Renal cortical epithelial cell (primary cell): ENCODE measurements around the gene HPS3. TPM values are rescaled to one million over a fixed set of nuclear protein-coding genes. Genes with fewer than 3 reads are reported as not detected.
"Not testable (repeated sequence)": the region's sequence is repeated elsewhere in the genome, so short reads cannot be mapped to it uniquely, and the experiment has no call there.

Source experiments
- DNase-seq: peaks from one replicate; pipeline ENCODE4 v3.0.0-alpha.2; 2011; ENCODE audit warnings: low read depth
- total RNA-seq: library from RNA; depleted of rRNA; stranded (reverse); fragments of >200 nt; gene quantifications from 2 replicates; pipeline ENCODE4 v1.2.3, GENCODE V29; 2014

The HPS3 gene
- total RNA-seq, 1 donor from 2014 or later: 37.8 TPM

DNA sequence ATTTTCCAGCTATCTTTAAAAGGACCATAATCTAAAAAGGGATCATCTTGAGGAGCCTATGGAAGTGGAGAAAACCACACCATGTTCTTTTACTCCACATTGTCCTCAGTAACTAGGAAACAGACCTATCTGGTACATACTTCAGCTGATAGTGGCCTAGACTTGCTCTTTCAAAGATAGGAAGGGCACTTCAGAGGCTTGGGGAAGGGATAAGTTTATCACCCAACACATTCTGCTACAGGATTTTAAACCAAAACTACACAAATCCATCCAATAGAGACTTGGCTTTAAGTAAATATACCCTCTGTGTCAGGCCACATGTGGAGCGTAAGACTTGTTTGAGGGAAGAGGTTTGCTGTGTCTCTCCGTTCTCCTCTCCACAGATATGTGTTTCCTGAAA, 56.8 kb downstream of the HPS3 start:
- DNase-seq: no peak

- DNase-seq: no peak
Observed at GRCh38 chr3:149186721-149187120, 57.3 kb downstream of the HPS3 start.

DNA sequence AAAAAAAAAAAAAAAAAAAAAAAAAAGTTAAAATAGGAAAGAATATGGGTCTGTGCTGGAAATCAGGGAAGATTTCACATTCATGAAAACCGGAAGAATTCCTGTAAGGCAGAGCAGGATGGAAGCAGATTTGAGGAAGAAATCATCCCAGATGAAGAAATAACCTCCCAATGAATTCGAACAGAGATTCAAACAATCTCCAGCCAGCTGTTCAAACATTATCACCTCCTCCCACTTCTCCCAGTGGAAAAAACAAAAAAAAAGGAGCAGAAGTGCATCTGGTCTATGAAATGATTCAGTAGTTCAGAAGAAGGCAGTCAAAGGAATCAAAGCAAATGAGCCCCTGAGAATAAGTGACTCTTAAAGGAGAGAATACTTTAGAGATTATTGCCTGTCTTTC, 59.1 kb downstream of the HPS3 start:
- DNase-seq: no peak

DNA sequence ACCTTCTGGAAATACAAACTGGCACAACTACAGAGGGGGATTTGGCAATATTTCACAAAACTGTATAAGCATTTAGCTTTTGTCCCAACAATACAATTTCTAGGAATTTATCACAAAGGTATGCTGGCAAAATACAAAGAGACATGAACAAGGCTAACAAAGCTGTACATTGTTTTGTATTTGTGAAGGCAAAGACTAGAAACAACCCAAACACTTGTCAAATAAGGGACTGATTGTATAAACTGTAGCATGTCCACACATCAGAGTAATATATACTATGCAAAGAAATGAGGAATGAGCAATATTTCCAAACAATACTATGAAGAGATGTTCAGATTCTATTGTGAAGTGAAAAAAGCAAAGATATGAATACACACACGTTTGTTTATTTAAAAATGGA, 65.8 kb downstream of the HPS3 start:
- DNase-seq: no peak

DNA sequence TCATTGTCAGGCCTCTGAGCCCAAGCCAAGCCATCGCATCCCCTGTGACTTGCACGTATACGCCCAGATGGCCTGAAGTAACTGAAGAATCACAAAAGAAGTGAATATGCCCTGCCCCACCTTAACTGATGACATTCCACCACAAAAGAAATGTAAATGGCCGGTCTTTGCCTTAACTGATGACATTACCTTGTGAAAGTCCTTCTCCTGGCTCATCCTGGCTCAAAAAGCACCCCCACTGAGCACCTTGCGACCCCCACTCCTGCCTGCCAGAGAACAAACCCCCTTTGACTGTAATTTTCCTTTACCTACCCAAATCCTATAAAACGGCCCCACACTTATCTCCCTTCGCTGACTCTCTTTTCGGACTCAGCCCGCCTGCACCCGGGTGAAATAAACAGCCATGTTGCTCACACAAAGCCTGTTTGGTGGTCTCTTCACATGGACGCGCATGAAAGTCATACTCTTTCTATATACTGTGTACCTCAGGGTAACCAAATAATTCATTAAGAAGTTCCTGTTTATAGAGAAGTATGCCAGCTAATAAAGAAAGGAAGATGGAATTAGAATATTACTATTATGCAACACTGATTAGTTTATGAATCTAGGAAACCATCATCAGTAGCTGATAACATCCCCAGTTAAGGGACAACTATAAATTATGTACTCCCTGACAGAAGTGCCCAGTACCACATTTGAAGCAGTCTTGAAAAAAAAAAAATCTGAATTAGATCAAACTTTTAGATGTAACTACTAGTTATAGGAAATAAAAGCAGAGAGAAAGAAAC, 67.6 kb downstream of the HPS3 start:
- DNase-seq: not testable (repeated sequence)

- no peak for DNase-seq
Observed at GRCh38 chr3:149197669-149198068, 68.2 kb downstream of the HPS3 start.

- DNase-seq: no peak
Observed at GRCh38 chr3:149198611-149199010, 69.2 kb downstream of the HPS3 start.

DNA sequence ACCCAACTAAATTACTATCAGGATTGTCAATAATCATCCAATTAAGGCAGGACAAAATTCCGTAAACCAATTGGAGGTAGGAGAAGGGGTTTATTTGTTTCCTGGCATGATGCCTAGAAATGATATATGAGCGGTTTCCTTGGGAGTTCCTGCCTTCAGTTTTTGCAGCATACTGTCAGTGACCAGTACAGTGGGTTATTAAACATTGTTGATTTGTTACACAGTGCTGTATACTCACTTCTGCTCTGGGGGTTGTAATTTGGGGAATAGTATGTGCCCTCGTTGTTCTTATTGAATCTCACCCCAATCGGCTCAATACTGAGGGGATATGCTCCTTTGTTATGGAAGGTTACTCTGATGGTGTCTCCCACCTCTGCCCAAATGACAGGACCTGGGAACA, 70.0 kb downstream of the HPS3 start:
- no peak for DNase-seq

- DNase-seq: no peak
Observed at GRCh38 chr3:149203758-149204157, 74.3 kb downstream of the HPS3 start.

DNA sequence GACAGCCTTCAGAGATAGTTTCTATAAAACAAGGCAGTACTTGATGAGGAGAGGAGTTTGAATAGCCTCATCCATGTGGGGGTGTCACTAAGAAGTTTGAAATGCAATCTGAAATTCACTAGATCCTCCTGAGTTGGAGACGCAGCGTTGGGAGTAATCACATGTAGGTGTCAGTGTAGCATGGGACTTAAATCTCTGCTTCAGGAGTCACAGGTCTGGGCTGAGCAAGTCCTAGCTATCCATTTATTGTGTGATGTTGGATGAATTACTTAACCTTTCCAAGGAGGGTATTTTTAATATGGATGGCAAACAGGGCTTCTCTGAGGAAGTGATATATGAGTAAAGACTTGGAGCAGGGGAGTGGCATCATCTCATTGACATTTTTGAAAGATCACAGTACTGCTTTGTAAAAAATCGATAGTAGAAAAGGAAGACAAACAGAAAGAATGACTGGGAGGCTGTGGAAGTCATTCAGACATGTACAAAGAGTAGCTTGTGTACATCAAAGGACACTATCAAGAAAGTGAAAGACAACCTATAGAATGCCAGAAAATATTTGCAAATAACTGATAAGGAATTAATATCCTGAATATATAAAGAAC, 75.1 kb downstream of the HPS3 start:
- DNase-seq: no peak

DNA sequence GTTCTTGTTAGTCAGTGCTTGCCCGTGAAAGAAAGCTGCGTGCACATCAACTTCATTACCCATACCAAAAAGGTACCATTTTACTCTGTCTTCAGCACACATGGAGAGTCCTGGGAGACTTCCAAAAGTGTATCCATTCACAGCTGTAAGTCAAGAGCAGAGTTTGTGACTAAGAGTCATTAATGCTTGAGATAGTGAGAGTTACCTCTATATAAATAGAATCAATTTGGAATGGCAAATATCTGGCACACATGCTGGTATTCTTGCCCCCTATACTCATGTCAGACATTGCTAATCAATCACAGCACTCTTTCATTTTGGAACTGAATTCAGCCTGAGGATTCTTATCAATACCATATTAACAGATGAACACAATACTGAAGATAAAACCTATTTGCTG, 78.0 kb downstream of the HPS3 start:
- DNase-seq: no peak

DNA sequence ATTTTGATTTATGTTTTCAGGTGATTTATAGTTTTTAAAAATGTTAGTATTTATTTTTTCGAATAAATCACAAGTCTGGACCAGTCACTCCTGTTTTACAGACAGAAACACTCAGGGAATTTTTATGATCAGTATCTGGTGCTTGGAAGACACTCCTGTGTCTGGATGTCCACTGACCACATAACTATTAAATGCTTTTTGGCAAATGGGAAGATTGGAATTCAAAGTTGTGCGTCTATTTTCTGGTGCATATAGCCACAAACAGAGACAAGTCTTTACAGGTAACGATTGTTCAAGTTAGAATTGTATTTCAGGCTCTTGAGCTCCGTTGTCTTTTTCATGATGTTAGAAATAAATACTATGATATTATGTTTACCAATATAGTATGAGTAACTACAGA, 80.0 kb downstream of the HPS3 start:
- no peak for DNase-seq

DNA sequence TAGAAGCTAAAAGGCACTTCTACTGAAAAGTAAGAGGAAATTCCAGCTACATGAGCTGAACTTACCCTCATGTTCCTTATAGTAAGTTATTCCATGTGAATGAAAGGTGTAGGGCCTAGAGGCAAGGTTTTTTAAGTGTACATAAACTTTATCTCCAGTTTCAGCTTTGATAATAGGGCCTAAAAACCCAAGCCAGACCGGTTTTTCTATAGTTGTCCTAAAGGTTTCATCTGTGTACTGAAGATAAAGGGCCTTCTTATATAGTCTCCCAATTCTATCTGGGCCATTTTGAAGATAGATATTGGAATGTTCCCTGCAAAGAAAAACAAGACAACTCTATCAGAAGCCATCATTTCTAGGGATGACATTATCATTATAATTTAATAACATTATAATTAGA, 82.9 kb downstream of the HPS3 start:
- no peak for DNase-seq

GRCh38 chr3:149214702-149215101, 85.3 kb downstream of the HPS3 start:
- DNase-seq: no peak

DNA sequence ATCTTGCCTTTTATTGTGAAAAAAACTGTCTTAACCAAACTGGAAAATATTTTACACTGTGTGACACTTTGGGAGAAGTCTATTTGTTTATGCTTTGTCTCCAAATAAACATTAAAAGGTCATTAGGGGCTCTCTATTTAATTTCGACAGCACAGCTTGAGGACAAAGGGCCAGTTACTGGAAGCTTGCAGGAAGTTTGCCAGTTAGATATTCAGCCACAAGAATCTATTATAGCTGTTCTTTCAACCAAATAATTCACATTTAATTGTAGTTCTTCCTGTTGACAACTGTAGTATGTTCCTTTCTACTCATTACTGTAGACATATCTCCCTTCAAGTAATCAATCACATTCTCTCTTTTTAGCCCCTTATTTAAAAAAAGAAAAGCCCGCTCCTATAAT, 86.1 kb downstream of the HPS3 start:
- peak; percentile 94 for DNase-seq

GRCh38 chr3:149216193-149216869, 86.9 kb downstream of the HPS3 start:
- DNase-seq: peak; percentile 77

- no peak for DNase-seq
Observed at GRCh38 chr3:149217347-149217746, 87.9 kb downstream of the HPS3 start.

DNA sequence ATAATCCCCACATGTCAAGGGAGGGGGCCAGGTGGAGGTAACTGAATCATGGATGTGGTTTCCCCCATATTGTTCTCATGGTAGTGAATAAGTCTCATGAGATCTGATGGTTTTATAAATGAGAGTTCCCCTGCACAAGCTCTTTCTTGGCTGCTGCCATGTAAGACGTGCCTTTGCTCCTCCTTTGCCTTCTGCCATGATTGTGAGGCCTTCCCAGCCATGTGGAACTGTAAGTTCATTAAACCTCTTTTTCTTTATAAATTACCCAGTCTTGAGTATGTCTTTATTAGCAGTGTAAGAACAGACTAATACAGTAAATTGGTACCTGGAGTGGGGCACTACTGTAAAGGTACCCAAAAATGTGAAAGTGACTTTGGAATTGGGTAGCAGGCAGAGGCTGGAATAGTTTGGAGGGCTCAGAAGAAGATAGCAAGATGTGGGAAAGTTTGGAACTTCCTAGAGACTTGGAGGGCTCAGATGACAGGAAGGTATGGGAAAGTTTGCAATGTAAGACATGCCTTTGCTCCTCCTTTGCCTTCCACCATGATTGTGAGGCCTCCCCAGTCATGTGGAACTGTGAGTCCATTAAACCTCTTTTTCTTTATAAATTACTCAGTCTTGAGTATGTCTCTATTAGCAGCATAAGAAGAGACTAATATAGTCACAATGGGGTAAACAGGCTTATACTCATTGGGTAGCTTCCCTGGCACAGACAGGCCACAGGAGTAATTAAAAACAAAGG, 90.1 kb downstream of the HPS3 start:
- DNase-seq: not testable (repeated sequence)

DNA sequence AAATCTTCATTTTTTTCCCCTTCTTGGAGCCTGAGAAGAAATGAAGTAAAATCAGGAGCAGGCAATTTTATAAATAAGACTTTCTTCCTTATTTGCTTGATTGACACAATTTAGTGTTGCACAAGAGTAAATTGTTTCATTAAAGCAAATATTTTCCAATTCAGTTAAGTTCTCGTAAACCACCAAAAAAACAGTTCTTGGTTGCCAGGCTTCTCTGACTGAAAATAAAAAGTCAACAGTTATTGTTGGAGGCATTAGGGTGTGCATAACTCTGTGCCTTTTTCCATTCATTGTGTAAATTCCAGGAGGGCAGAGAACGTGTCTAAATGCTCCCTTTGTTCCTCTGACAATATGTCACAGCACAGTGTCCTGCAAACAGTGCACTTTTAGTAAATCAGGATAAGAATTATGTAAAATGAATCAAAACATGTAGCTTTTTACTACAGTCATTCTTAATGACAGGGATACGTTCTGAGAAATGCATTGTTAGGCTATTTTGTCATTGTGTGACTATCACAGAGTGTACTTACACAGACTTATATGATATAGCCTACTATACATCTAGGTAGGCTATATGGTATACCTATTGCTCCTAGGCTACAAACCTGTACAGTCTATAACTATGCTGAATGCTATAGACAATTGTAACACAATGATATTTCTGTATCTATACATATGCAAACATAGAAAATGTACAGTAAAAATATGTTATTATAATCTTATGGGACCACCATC, 92.5 kb downstream of the HPS3 start, which contains the start of gene CP:
TSS of gene CP (minus strand) at position 47 of the 735 bp plus-strand sequence. CDS start at position 10, 37 bp downstream.
- DNase-seq: peak; percentile 96
